IMR-90 (cell line): Measurements from ENCODE around the gene KIAA0825. TPM values are rescaled to one million over a fixed set of nuclear protein-coding genes. Genes with fewer than 3 reads are reported as not detected.

ENCODE experiments used
- ATAC-seq: fragments of 200-7000 bp; cut with Tn5 transposase; 2 replicates; pipeline ENCODE4 v1.9.1; 2020; ENCODE audit warnings: low read depth, mild to moderate bottlenecking, moderate library complexity
- BruUV-seq: library from RNA; stranded (reverse); fragments of 400-500 nt; replicated peaks from 2 replicates; lab custom pipeline; 2021; lab: Mats Ljungman, UMichigan
- CTCF ChIA-PET: fragments of 300-600 bp; formaldehyde crosslinking; extraction: SDS; loops from one replicate; lab custom pipeline; 2021; ENCODE audit warnings: antibody characterized with exemption; lab: Yijun Ruan, JAX
- POLR2A ChIA-PET: fragments of 300-600 bp; sonication (Branson Sonifier 250); formaldehyde crosslinking; loops from one replicate; lab custom pipeline; 2022; ENCODE audit warnings: antibody characterized with exemption; ENCODE audit not compliant: unreplicated experiment; lab: Charles Lee
- DNase-seq: peaks from one replicate; pipeline ENCODE4 v3.0.0; 2013
- H2AFZ ChIP-seq: replicated peaks from 2 replicates; pipeline ENCODE3; 2013; ENCODE audit warnings: low read length, mild to moderate bottlenecking; ENCODE audit not compliant: poor library complexity
- H2AK5ac ChIP-seq: 2 replicates; pipeline ENCODE4 v1.6.1; 2013; ENCODE audit warnings: low read depth, low read length, inconsistent platforms
- H2AK9ac ChIP-seq: replicated peaks from 2 replicates; pipeline ENCODE3; 2013; ENCODE audit warnings: mild to moderate bottlenecking, low read depth, low read length, moderate library complexity; ENCODE audit not compliant: poor library complexity
- H2BK120ac ChIP-seq: 2 replicates; pipeline ENCODE4 v1.6.1; 2013; ENCODE audit warnings: low read depth, low read length, inconsistent platforms
- H2BK15ac ChIP-seq: 3 replicates; pipeline ENCODE4 v1.6.1; 2013; ENCODE audit warnings: low read depth, low read length, inconsistent platforms
- H2BK20ac ChIP-seq: 2 replicates; pipeline ENCODE4 v1.6.1; 2013; ENCODE audit warnings: low read depth, mild to moderate bottlenecking, inconsistent platforms, low read length, moderate library complexity
- H2BK5ac ChIP-seq: 2 replicates; pipeline ENCODE4 v1.6.1; 2013; ENCODE audit warnings: mild to moderate bottlenecking, low read depth, low read length, inconsistent platforms; ENCODE audit not compliant: poor library complexity, severe bottlenecking
- H3K14ac ChIP-seq: replicated peaks from 2 replicates; pipeline ENCODE4 v1.6.1; 2013; ENCODE audit warnings: low read depth, low read length, inconsistent platforms
- H3K18ac ChIP-seq: 2 replicates; pipeline ENCODE4 v1.6.1; 2013; ENCODE audit warnings: low read depth, low read length, control low read depth
- H3K23ac ChIP-seq: 2 replicates; pipeline ENCODE4 v1.6.1; 2013; ENCODE audit warnings: low read depth, low read length, inconsistent platforms
- H3K27ac ChIP-seq: 2 replicates; pipeline ENCODE4 v1.5.1; 2013; ENCODE audit warnings: mild to moderate bottlenecking, control low read depth, low read length; ENCODE audit not compliant: insufficient read depth
- H3K27me3 ChIP-seq: 2 replicates; pipeline ENCODE4 v1.6.1; 2013; ENCODE audit warnings: low read length; ENCODE audit not compliant: control insufficient read depth, insufficient read depth
- H3K36me3 ChIP-seq: 2 replicates; pipeline ENCODE4 v1.6.1; 2013; ENCODE audit warnings: low read length, mixed read lengths; ENCODE audit not compliant: control insufficient read depth, insufficient read depth
- H3K4ac ChIP-seq: 2 replicates; pipeline ENCODE4 v1.6.1; 2013; ENCODE audit warnings: low read depth, low read length, inconsistent platforms
- H3K4me1 ChIP-seq: 2 replicates; pipeline ENCODE4 v1.6.1; 2013; ENCODE audit warnings: low read length, mixed read lengths; ENCODE audit not compliant: control insufficient read depth, insufficient read depth
- H3K4me2 ChIP-seq: 2 replicates; pipeline ENCODE4 v1.6.1; 2013; ENCODE audit warnings: low read depth, mild to moderate bottlenecking, control low read depth, low read length, moderate library complexity
- H3K4me3 ChIP-seq: 2 replicates; pipeline ENCODE4 v1.5.1; 2013; ENCODE audit warnings: low read depth, mild to moderate bottlenecking, control low read depth, low read length, moderate library complexity; ENCODE audit not compliant: insufficient read depth
- H3K56ac ChIP-seq: 2 replicates; pipeline ENCODE4 v1.6.1; 2013; ENCODE audit warnings: low read length, inconsistent platforms; ENCODE audit not compliant: insufficient read depth; ENCODE audit errors: extremely low read depth
- H3K79me1 ChIP-seq, 2 experiments: 2 replicates each; pipeline ENCODE4 v1.6.1; 2013; ENCODE audit warnings: low read length in 2 of 2, inconsistent platforms in 1 of 2, low read depth in 1 of 2
- H3K9ac ChIP-seq: 2 replicates; pipeline ENCODE4 v1.6.1; 2013; ENCODE audit warnings: low read depth, low read length, control low read depth
- H3K9me1 ChIP-seq: 2 replicates; pipeline ENCODE4 v1.6.1; 2013; ENCODE audit warnings: low read length, inconsistent platforms; ENCODE audit not compliant: insufficient read depth
- H3K9me3 ChIP-seq: 2 replicates; pipeline ENCODE4 v1.6.1; 2013; ENCODE audit warnings: low read length; ENCODE audit not compliant: control insufficient read depth, insufficient read depth
- H4K20me1 ChIP-seq: 2 replicates; pipeline ENCODE4 v1.6.1; 2013; ENCODE audit warnings: low read length, inconsistent platforms; ENCODE audit not compliant: insufficient read depth
- H4K5ac ChIP-seq: 2 replicates; pipeline ENCODE4 v1.6.1; 2013; ENCODE audit warnings: mild to moderate bottlenecking, low read depth, low read length, control low read depth
- H4K8ac ChIP-seq, 2 experiments: 2 replicates each; pipeline ENCODE4 v1.6.1; 2013; ENCODE audit warnings: low read depth in 2 of 2, low read length in 2 of 2, control low read depth in 1 of 2, inconsistent platforms in 1 of 2
- H4K91ac ChIP-seq: 2 replicates; pipeline ENCODE4 v1.6.1; 2013; ENCODE audit warnings: low read depth, low read length, inconsistent platforms; ENCODE audit not compliant: insufficient read depth
- BHLHE40 ChIP-seq: fragments of 150-350 bp; IDR thresholded peaks from 2 replicates; pipeline ENCODE4 v1.6.1; 2016; ENCODE audit warnings: mild to moderate bottlenecking, low read depth, low read length
- FOS ChIP-seq: fragments of 150-350 bp; IDR thresholded peaks from 2 replicates; pipeline ENCODE4 v1.6.1; 2016; ENCODE audit warnings: low read depth, low read length
- MAZ ChIP-seq: IDR thresholded peaks from 2 replicates; pipeline ENCODE4 v1.6.1; 2012; ENCODE audit warnings: low read depth, mild to moderate bottlenecking, low read length, improper control_type of control experiment, moderate library complexity, borderline replicate concordance
- MXI1 ChIP-seq: IDR thresholded peaks from 2 replicates; pipeline ENCODE4 v1.6.1; 2012; ENCODE audit warnings: low read depth, mild to moderate bottlenecking, low read length, moderate library complexity, borderline replicate concordance
- NFE2L2 ChIP-seq: fragments of 150-350 bp; IDR thresholded peaks from 2 replicates; pipeline ENCODE4 v1.6.1; 2016; ENCODE audit warnings: low read depth, mild to moderate bottlenecking, low read length
- RAD21 ChIP-seq: IDR thresholded peaks from 2 replicates; pipeline ENCODE4 v1.6.1; 2012; ENCODE audit warnings: low read length, improper control_type of control experiment
- RCOR1 ChIP-seq: IDR thresholded peaks from 2 replicates; pipeline ENCODE4 v1.6.1; 2012; ENCODE audit warnings: mild to moderate bottlenecking, low read length, improper control_type of control experiment; ENCODE audit not compliant: insufficient replicate concordance
- RFX5 ChIP-seq: IDR thresholded peaks from 2 replicates; pipeline ENCODE4 v1.8.0; 2012; ENCODE audit warnings: low read depth, mild to moderate bottlenecking, low read length, moderate library complexity
- SMC3 ChIP-seq: fragments of 150-350 bp; IDR thresholded peaks from 2 replicates; pipeline ENCODE4 v1.6.1; 2016; ENCODE audit warnings: low read depth, mild to moderate bottlenecking, antibody characterized with exemption, low read length, moderate library complexity
- WGBS, 2 experiments: methylation state at CpG; one replicate each; pipeline versions ENCODE4 v1.1.5 to v1.1.7; 2013; ENCODE audit warnings: missing lambda C conversion rate in 2 of 2; ENCODE audit not compliant: insufficient read length in 1 of 2; ENCODE audit errors: extremely low coverage in 2 of 2; 5-methylcytosine and 5-hydroxymethylcytosine counted together
- dilution Hi-C: fragments of 300-500 bp; cut with HindIII; formaldehyde crosslinking; loops from one replicate; pipeline ENCODE4 v1.14.3; 2018; ENCODE audit warnings: low sequenced_read_pairs; ENCODE audit not compliant: unreplicated experiment
- in situ Hi-C: fragments of 300-500 bp; cut with MboI; formaldehyde crosslinking; loops from 3 replicates; pipeline ENCODE4 v1.14.3; 2019; ENCODE audit warnings: low sequenced_read_pairs, inconsistent platforms, mixed read lengths
- intact Hi-C: fragments of 100-400 bp; cut with micrococcal nuclease; formaldehyde crosslinking; loops from 2 replicates; pipeline ENCODE4 v1.10.0; 2022
- polyA plus RNA-seq, 3 experiments: library from polyadenylated mRNA; depleted of rRNA; stranded (reverse); fragments of >200 nt; gene quantifications; 2 replicates each; pipeline ENCODE4 v1.2.3, GENCODE V29; 2012; ENCODE audit warnings: low replicate concordance in 1 of 3
- total RNA-seq: library from RNA; depleted of rRNA; stranded (reverse); fragments of >200 nt; gene quantifications from 2 replicates; pipeline ENCODE4 v1.2.3, GENCODE V29; 2012
- TF ChIP-seq, protein P1 (sequence below): fragments of 150-350 bp; IDR thresholded peaks from 2 replicates; pipeline ENCODE4 v1.6.1; 2017; ENCODE audit warnings: mild to moderate bottlenecking, antibody characterized with exemption, low read length, low read depth

Gene KIAA0825
- total and polyA plus RNA-seq, 2 of the 4 experiments (the other 2 are of a cell fraction) = 0.46 to 1.8 TPM

DNA sequence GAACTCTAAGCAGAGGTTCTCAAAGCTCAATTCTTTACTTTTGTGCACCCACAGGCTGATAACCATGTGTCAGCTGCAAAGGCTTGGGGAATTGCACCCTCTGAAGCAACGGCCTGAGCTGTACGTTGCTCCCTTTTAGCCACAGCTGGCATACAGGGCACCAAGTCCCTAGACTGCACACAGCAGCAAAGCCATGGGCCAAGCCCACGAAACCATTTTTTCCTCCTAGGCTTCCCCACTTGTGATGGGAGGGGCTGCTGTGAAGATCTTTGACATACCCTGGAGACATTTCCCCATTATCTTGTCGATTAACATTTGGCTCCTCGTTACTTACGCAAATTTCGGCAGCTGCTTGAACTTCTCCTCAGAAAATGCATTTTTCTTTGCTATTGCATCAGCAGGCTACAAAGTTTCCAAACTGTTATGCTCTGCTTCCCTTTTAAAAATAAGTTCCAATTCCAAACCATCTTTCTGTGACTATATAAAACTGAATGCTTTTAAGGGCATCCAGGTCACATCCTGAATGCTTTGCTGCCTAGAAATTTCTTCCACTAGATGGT, 23.0 kb downstream of the KIAA0825 start:
- no peak overlapping the region for H3K23ac ChIP-seq
- intact Hi-C loops (no loop called here), dilution Hi-C loops (no loop called here), in situ Hi-C loops (no loop called here)
- 96% methylated on average over 3 of the region's 7 CpGs; no CpG with 5 or more reads in 1 of the 2 experiments for WGBS, 2 experiments
- no peak for DNase-seq
- no peaks in the 10 kb centered on the region for H3K9me1 ChIP-seq
- no peak overlapping the region for H4K91ac ChIP-seq
- H3K4me2 ChIP-seq = no peak overlapping the region
- CTCF ChIA-PET = no interaction called here
- H2BK15ac ChIP-seq = no peak overlapping the region
- H3K27ac ChIP-seq = no peak overlapping the region
- no peak overlapping the region for H3K14ac ChIP-seq
- H2BK120ac ChIP-seq = no peak overlapping the region
- H3K56ac ChIP-seq = no peak overlapping the region
- no peaks in the 10 kb centered on the region for H4K20me1 ChIP-seq
- no peak overlapping the region for H2BK5ac ChIP-seq
- no peak overlapping the region for H2AK5ac ChIP-seq
- no peak overlapping the region for H3K9ac ChIP-seq
- H2BK20ac ChIP-seq = no peak overlapping the region
- H2AK9ac ChIP-seq = no peak overlapping the region
- H3K36me3 ChIP-seq = no peaks in the 10 kb centered on the region
- no peaks in the 10 kb centered on the region for H3K4me1 ChIP-seq
- no peak overlapping the region for H3K4me3 ChIP-seq
- no TSS peak for BruUV-seq
- H4K5ac ChIP-seq = no peak overlapping the region
- POLR2A ChIA-PET = no interaction called here
- H3K4ac ChIP-seq = no peak overlapping the region
- H3K9me3 ChIP-seq = no peaks in the 10 kb centered on the region
- H4K8ac ChIP-seq = no peak overlapping the region
- H3K18ac ChIP-seq = no peak overlapping the region
- TF ChIP-seq SMC3 (no peak), BHLHE40 (no peak), NFE2L2 (no peak), MXI1 (no peak), RCOR1 (no peak), FOS (no peak), RAD21 (no peak), MAZ (no peak), RFX5 (no peak)
- TF ChIP-seq, protein P1, sequence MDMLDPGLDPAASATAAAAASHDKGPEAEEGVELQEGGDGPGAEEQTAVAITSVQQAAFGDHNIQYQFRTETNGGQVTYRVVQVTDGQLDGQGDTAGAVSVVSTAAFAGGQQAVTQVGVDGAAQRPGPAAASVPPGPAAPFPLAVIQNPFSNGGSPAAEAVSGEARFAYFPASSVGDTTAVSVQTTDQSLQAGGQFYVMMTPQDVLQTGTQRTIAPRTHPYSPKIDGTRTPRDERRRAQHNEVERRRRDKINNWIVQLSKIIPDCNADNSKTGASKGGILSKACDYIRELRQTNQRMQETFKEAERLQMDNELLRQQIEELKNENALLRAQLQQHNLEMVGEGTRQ = no peak
- H3K79me1 ChIP-seq = no peaks in the 10 kb centered on the region
- no peak for ATAC-seq
- no peaks in the 10 kb centered on the region for H3K27me3 ChIP-seq
- no peak overlapping the region for H2AFZ ChIP-seq
